HCEC 1CT (cell line): ENCODE results near the gene CHD2.
A peak's percentile ranks its signal among the peaks of the same experiment; 100 is the strongest.
"Not testable (repeated sequence)": the region's sequence is repeated elsewhere in the genome, so short reads cannot be mapped to it uniquely, and the experiment has no call there.

Experiments used
- DNase-seq: peaks from one replicate; pipeline ENCODE4 v3.0.0-alpha.2; 2017

The CHD2 gene

DNA sequence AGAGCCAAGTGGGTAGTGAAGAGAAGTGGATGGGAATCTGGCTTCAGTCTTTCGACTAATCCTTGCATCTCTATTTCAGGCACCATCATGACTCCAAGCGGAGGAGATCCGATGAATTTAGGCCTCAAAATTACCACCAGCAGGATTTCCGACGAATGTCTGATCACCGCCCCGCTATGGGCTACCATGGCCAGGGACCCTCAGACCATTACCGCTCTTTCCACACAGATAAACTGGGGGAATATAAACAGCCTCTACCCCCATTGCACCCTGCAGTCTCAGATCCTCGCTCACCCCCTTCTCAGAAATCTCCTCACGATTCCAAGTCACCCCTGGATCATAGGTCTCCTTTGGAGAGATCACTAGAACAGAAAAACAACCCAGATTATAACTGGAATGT, 124.2 kb downstream of the CHD2 start:
- DNase-seq = no peak

DNA sequence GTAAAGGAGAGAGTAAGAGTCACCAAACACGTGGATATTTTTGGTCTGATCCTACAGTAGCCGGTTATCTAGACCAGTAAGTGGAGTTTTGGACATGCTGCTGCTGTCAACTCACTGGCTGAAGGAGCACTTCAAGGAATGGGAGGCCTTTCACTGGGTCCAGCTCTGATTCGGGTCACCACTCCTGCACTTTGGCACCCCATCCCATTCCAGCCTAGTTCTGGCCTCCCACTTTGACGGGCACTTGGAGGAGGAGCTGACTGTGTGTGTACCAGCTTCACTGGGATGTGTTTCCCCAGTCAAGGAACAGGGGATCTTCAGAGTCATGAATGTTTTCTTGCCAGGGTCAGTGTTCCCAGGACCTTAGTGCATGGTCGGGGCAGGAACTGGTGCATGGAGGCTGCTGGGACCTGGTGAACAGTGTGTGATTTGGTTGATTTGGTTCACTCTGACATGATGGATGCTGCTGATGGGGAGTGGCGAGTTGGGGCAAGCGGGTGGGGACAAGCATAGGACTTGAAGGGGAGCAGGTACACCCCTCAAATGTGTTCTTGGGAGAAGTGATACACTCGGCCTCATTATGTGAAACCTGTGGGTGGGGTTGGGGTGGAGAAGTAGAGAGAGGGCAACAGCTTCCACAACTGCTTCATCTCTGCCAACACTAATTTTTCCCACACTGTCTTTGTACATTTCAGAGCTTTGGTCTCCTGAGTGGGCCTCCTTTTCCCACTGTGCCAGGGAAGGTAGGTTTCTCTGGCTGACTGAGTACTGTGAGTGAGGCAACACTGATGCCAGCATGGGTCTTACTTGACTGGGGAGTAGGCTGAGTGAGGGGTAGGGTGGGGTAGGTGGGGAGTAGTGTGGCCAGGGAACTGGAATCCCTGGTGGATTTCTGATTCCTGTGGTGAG, 124.8 kb downstream of the CHD2 start:
- DNase-seq = no peak

DNA sequence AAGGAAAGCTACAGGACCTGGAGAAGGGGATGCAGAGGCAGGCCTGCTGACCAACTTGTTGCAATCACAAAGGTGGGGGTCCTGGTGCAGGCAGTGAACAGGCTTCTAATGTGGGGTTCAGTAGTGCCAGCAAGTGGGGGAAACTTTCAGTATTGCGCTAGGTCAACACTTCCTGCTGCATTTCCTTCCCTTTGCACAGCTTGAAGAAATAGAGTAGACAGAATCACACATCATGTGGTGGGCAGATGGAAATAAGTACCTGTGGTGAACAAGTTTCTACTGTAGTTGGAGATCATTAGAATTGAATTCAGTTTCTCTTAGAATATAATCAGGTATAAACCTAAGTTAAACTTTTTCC, 125.5 kb downstream of the CHD2 start:
- no peak for DNase-seq

DNA sequence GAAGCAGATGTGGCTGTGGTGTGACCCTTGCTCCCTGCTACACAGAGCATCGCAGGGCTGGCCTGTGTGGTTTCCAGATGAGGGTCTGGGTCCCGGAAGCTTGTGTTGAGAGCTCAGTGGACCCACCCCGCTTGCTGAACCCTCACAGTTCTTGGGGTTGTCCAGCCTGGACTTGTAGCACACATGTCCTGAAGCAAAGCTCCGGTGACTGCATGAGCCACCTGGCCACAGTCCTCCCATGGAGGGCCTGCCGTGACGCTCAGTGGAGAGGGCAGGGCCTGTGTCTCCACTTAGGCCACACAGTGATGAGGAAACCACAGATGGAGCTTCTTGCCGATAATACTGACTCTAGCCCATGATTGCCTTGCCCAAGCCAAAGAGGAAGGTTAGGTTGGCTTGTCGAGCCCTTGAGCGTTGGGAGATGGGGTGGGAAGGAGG, 126.3 kb downstream of the CHD2 start:
- DNase-seq = no peak

DNA sequence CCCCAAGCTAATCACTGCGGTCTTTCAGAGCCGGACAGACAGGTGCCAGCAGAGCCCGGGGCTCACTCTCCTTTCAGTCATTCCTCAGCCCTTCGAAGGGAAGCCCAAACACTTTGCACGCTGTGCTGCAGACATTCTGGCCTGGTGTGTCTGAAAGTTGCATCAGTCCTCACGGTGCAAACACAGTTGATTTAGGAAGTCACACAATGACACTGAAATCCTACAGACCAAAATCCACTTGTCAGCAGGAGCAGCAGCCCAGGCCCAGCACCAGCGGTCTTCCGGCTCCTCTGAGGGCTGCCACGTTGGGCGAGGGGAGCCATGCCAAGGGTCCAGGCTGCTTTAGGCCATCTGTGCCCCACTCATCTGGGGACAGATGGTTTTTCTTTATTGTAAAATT, 127.3 kb downstream of the CHD2 start:
- no peak for DNase-seq

DNA sequence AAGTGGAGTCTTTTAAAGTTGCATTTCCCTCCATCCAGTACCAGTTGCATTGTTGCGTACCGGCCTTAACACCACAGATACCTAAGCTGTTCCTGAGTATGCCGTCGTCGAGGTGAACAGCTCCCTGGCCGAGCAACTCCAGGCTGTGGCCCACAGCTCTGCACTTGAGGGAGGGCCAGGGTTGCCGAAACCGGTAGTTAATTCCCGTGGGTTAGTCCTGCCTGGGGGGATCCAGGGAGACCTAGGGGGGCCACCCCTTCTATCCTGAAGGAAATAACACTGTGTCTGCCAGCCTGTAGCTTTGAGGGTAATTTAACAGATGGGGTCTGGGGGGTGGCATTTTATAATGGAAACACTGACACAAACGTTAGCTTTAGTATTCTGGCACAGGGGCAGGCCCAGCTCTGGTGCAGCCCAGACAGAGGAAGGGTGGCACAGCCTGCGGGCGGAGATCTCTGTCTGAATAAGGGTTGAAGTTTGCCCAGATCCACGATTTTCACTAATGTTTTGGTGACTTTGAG, 128.0 kb downstream of the CHD2 start:
- no peak for DNase-seq

DNA sequence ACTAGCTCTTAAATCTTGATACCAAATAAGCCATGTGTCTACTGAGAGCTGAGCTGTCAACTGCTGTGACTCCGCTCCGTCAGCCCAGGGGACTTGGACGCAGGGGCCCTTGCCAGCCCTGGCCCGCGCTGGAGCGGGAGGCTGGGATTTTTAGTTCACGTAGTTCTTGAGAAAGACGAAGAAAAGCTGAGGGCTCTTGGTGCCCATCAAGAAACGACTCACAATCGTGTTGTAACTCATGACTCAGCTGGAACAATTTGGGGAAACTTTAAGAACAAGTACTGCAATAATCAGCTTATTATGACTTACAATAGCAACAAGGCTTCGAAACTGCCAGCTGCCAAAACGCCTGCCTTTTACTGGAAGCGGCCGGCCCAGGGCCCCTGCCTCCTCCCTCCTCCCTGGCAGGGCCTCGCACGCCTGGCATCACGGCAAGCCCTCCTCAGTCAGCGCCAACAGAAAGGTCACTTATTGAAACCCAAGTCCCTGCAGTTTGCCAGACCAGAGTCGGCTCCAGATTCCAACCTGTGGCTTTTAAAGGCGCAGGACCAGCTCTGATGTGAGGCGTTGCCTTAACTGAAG, 128.6 kb downstream of the CHD2 start:
- peak; percentile 83 for DNase-seq

DNA sequence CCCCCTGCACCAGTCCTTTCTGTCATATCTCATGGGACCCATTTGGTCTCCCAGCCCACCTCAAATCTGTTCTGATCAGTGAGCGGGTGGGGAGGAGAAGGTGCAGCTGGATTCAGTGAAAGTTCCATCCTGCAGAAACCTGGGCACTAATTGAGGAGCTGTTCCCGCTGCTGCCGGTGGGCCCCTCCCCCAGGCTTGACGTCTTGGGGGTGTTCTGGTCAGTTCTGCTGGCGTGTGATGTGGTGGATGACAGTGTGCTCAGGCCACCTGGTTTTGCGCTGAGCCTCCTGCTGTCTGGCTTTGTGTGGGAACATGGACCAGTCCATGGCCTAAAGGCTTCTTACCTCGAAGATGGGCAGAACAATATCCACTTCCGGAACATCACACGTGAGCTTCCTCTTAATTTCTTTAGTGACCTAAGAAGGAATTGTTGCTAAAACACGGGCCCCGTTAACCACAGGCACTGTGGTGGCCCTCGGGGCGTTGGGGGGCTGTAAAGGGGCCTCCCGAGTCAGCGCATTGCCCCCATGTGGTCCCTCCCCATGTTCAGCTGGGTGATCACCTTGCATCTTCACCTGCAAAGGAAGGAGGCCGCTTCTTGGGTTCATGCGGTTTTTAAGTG, 129.2 kb downstream of the CHD2 start:
- no peak for DNase-seq

DNA sequence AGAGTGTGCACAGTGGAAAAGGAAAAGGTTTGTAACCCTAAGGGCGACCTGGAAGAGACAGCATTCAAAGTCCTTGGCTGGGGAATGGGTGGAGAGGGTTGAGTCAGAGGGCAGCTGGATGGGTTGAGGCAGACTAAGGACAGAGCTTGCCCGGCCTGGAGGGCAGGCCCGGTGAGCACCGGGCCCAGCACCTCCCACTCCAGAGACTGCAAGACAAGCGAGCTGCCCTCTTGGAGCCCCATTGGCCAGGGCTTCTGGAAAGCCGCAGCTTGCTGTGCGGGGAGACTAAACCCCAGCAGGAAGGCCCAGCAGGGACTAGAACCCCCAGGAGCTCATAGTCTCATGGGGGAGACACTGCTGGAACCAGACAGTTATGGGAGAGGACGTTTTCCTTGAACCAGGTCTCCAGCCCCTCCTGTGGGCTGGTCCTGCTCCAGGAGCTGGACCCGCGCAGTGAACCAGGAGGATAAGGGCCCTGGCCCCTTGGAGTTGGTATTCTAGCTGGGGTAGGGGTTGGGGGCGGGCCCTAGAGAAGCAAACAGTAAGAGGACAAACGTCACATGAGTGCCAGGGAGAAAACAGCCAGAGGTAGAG, 129.8 kb downstream of the CHD2 start:
- no peak for DNase-seq

DNA sequence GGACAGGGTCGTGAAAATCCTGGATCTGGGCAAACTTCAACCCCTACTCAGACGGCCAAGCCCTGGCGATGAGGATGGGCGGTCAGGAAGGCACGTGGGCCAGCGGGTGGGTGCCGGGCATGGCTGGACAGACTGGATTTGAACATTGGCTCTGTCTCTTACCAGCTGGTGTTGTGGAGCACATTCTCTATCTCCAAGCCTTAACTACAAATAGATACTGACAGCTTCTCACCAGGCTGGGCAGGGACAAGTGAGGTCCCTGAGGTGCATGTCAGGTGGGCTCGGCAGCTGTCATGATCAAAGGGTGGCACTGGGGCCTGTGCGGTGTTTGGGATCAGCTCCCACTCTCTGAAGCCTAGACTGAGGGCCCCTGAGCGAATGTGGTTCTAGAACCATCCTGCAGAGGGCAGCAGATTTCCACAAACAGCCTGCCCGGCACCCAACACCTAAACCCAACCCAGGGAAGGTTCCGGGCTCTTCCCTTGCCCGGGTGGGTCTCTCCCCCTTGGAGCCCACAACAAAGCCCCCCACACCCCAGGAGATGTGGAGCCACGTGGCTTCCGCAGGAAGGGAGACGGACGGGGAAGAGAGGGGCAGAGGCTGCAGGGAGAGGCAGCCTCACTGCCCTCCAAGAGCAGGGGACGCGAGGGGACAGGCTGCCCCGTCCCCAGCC, 130.4 kb downstream of the CHD2 start:
- DNase-seq = peak; percentile 28

DNA sequence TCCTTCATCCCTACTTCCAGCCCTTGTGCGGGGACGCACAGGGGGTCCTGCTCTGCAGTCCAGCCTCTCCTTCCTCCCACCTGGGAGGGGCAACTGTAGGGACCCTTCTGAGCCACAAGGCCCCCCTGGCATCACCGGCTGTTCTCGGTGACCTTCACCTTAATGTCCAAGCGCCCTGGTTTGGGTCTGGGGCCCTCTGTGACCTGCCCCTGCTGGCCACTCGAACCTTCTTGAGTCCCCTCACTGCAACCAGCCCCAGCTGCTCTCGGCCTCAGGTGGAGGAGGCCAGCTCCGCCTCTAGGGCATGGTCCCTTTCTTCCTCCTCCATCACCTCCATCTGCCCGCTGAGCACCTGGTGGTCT, 131.0 kb downstream of the CHD2 start:
- DNase-seq = no peak

DNA sequence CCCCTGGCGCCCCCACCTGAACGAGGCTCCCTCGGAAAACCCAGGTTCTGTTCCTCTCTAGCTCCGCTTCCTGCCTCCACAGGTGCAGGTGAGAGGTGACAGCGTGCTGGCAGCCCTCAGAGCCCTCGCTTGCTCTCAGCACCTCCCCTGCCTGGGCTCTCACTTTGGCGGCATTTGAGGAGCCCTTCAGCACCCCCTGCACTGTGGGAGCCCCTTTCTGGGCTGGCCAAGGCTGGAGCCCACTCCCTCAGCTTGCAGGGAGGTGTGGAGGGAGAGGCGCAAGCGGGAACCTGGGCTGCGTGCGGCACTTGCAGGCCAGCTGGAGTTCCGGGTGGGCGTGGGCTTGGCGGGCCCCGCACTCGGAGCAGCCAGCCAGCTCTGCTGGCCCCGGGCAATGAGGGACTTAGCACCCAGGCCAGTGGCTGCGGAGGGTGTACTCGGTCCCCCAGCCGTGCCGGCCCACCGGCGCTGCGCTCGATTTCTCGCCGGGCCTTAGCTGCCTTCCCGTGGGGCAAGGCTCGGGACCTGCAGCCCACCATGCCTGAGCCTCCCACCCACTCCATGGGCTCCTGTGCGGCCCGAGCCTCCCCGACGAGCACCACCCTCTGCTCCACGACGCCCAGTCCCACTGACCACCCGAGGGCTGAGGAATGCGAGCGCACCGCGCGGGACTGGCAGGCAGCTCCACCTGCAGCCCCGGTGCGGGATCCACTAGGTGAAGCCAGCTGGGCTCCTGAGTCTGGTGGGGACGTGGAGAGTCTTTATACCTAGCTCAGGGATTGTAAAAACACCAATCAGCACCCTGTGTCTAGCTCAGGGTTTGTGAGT, 131.6 kb downstream of the CHD2 start:
- DNase-seq = not testable (repeated sequence)

DNA sequence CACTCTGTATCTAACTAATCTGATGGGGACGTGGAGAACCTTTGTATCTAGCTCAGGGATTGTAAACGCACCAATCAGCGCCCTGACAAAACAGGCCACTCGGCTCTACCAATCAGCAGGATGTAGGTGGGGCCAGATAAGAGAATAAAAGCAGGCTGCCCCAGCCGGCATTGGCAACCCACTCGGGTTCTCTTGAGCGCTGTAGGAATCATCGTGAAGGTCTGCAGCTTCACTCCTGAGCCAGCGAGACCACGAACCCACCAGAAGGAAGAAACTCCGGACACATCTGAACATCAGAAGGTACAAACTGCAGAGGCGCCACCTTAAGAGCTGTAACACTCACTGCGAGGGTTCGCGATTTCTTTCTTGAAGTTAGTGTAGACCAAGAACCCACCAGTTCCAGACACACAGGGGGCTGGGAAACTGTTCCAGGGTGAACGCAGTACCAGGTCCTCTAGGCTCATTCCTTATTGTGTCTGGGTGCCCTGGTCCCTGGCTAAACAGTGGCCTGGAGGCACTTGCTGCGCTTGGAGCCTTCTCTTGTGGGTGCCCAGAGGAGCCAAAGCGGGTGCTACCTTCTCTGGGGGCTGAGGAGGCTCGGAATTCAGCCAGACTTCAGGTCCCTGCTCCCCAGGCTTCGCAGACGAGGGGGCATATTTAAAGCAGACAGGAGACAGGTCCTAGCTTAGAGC, 132.5 kb downstream of the CHD2 start:
- DNase-seq = not testable (repeated sequence)

DNA sequence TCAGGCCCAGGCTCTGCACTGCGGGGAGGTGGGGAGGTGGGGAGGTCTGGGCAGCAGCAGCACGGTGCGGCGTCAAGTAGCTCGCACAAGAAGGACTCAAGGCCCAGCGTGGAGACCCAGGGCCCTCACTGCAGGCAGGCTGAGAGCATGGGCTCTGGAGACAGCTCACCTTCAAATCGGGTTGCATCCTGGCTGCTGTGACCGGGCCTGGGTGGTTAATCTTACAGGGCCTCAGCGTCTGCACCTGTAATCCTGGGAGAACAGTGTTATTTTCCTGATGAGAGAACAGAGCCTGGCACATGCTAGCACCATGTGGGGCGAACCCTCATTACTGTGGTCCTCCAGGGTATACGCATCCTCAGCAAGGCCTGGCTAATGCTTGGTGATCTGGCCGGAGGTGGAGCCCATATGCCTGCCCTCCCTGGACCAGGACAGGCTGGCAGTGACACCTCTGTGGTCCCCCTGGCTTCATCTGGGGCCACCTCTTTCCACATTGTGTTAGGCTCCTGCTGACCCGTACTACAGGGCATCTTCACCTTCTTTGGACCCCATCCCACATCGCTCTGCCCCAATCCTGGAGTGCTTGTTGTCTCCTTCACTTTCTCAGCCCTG, 133.4 kb downstream of the CHD2 start:
- DNase-seq = no peak

DNA sequence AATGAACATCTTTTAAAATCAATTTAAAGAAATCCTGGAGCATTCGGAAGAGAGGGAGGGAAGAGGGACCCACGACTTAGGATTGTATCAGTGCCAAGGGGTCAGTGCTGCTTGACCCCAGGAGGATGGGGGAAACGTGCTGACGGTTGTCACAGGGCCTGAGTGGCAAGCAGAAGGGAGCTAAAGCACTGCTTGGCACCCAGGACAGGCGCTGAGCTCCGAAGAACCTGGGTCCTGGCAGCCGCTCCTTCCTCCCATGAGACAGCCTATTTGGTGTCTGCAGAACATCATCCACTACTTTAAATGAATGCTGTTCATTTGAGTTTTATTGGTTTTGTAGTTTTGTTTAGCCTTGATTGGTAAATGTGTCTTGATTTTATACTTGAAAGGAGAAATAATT, 134.4 kb downstream of the CHD2 start:
- no peak for DNase-seq

DNA sequence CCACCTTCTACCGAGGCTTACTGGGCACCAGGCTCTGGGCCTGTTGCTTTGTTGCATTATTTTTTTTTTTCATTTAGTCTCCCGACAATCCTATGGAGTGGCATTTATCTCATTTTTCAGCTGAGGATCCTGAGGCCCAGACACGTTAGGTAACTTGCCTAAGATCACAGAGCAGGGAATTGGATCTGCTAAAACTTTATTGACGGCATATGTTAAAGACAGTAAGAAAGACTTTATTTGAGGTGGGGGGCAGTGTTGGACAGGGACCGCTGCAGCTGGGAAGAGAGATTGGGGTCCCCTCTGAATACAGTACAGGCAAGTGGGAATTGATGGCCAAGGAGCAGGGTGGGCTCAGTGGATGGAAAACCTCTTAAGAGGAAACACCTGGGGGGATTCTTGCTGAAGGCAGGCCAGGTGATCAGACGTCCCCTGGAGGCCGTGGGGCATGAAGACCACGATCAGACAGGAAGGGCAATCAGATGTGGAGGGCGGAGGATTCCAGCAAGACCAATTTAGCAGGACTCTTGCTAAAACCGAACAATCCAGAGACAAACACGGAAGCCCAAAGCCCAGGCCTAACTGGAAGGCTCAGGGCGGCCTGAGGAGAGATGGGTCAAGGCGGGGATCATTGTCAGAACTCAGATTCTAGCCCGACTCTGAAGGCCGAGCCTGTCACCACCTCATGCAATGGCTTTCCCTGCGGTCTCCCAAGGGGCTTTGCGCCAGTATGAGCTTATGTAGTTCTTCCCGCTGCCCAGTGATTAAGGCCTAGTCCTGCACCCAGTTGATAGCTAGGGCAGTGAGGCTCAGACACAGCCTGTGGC, 135.2 kb downstream of the CHD2 start:
- no peak for DNase-seq

DNA sequence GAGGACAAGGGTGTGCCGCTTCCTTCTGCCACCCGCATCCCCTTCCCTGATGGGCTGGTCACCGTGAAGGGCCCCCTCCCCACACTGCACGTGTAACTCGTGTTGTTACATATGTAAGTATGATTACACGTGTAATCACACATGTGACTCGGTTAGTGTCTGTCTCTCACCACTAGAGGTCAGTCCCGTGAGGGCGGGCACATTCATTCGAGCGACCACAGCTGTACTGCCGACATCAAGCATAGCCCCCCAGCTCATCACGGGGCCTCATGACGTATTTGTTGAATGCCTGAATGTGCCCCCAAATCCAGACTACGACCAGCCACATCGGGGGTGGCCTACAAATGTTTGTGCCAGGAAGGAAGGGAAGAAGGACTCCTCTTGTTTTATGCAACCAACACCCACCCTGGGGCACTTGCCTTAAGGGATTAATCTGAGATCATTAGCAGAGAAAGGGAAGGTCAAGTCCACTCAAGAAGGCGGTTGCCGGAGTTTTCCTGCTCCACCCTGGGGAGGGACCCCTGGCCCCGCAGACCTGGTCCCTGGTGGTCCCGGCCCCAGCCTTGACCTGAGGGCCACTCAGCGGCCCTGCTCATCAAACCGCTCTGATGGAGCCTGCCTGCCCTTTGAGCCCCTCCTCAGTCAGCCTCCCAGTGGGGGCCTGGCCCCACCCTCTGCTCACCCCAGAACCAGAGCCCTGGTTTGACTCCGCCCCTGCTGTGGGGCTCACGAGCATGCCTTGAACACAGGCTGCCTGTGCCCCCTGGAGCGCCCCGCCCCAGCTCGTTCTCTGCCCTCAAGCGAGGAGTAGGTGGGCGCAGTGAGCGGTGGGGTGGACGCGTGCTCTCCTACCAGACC, 136.1 kb downstream of the CHD2 start:
- DNase-seq = no peak

DNA sequence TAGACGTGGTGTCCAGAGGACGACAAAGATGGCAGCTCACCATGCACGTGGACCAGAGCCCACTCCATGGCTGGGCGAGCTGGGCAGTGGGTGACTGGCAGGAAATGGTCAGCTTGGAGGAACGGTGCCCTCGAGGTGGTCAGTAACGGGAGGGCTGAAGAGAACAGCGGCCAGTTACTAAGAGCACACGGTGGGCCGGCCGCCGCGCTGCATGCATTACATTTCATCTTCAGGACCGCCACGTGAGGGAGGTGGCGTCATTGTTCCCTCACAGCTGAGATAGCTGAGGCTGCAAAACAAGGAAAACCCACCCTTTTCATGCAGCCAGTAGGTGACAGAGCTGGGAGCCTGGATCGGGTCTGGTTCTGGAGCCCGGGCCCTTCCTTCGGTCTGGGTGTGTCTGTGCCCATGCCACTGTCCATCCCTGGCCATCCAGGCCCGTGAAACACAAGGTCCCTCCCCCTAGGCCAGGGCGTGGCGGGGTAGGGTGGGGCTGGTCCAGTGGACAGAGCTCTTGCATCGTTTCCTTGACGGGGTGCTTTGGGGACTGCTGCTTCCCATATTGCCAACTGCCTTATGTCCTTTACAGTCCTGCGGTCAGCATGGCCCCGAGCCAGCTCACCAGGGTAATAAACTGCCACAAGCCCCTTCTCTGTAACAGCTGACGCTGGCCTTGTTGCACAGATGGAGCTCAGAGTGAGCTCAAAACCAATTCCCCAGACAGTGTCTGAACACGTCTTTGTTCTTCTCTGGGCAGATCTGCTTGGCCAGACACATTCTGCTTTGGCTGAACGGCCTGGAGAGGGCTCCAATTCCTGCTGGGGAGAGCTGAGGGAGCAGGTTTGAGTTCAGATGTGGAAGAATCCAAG, 137.1 kb downstream of the CHD2 start:
- no peak for DNase-seq
